Vagina (tissue), 2 donors: ENCODE results near the gene MAP3K7.

ENCODE experiments used
- POLR2A ChIP-seq, 2 donors: fragments of 450-650 bp; IDR thresholded peaks; one replicate each; pipeline ENCODE4 v1.6.1; 2017; ENCODE audit warnings: antibody characterized with exemption in 2 of 2, mild to moderate bottlenecking in 2 of 2, moderate library complexity in 2 of 2
- POLR2AphosphoS5 ChIP-seq, 2 donors: sonication (generic); formaldehyde crosslinking; IDR thresholded peaks; one replicate each; pipeline ENCODE4 v1.9.0; 2017; ENCODE audit warnings: antibody characterized with exemption in 2 of 2, mild to moderate bottlenecking in 2 of 2, low read depth in 1 of 2; ENCODE audit not compliant: insufficient read depth in 1 of 2
- TF ChIP-seq, protein P1 (sequence below), 3 experiments: fragments of 450-650 bp in 2 of 3; fragments of 200-600 bp in 1 of 3; sonication (generic) in 1 of 3; IDR thresholded peaks; one replicate each; pipeline ENCODE4 v1.5.1; 2017 to 2019; ENCODE audit warnings: antibody characterized with exemption in 3 of 3, mild to moderate bottlenecking in 2 of 3, moderate library complexity in 2 of 3

DNA sequence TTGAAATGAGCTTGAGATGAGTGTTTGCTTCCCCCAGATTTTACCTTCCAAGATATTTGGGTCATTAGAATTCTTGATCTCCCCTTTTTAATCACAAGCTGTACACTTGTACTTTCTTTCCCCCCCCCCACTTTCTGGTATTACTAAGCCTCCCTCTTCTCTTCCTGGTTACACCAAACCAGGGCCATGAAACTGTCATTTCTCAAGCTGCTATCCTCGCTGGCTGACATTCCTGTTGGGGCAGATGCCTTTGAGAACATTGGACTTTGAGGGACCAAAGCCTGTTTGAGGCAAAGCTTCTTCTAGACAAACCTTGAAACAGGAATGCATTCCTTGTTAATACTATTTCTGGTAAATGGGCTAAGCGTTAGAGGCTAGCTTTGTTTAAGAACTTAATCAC, 32.3 kb upstream of the MAP3K7 start:
- TF ChIP-seq, protein P1, sequence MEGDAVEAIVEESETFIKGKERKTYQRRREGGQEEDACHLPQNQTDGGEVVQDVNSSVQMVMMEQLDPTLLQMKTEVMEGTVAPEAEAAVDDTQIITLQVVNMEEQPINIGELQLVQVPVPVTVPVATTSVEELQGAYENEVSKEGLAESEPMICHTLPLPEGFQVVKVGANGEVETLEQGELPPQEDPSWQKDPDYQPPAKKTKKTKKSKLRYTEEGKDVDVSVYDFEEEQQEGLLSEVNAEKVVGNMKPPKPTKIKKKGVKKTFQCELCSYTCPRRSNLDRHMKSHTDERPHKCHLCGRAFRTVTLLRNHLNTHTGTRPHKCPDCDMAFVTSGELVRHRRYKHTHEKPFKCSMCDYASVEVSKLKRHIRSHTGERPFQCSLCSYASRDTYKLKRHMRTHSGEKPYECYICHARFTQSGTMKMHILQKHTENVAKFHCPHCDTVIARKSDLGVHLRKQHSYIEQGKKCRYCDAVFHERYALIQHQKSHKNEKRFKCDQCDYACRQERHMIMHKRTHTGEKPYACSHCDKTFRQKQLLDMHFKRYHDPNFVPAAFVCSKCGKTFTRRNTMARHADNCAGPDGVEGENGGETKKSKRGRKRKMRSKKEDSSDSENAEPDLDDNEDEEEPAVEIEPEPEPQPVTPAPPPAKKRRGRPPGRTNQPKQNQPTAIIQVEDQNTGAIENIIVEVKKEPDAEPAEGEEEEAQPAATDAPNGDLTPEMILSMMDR (IDR thresholded peaks at IDR 0.05) = no peak
- TF ChIP-seq POLR2AphosphoS5 (IDR thresholded peaks at IDR 0.05; ENCODE audit: insufficient read depth in 1 of 2, low read depth in 1 of 2) (no peak), POLR2A (IDR thresholded peaks at IDR 0.05) (no peak)
